Articular chondrocyte of knee joint (primary cell): Measurements from ENCODE around the gene TUBAL3. TPM values are rescaled to one million over a fixed set of nuclear protein-coding genes. Genes with fewer than 3 reads are reported as not detected.

Source experiments
- total RNA-seq: library from RNA; depleted of rRNA; stranded (reverse); fragments of >200 nt; gene quantifications from 2 replicates; pipeline ENCODE4 v1.2.3, GENCODE V29; 2012

The TUBAL3 gene
- total RNA-seq = not detected in 2 replicates

GRCh38 chr10:5404208-5405041 lies at the start of gene TUBAL3:
Gene TUBAL3, minus strand, starts transcription at chr10:5404828. Its CDS starts 36 bp downstream, at chr10:5404792.

GRCh38 chr10:5412277-5412941 lies 7.8 kb upstream of the TUBAL3 start, which contains the start of gene NET1:
Gene NET1, plus strand, starts transcription at chr10:5412557. Its CDS starts 136 bp downstream, at chr10:5412693.

GRCh38 chr10:5364890-5365338 lies 39.7 kb downstream of the TUBAL3 start, which contains the start of gene UCN3:
Gene UCN3, plus strand, starts transcription at chr10:5364966. Its CDS starts 8,755 bp downstream, at chr10:5373721.

Other genes with a start within 250 kb of the TUBAL3 start
- 0.22 TPM in 1 of 2 replicates, not detected in the other for gene AKR1C8, start 219.7 kb downstream of the TUBAL3 start, total RNA-seq
- not detected in 2 replicates for gene AKR1C4, start 208.0 kb downstream of the TUBAL3 start, total RNA-seq
- not detected in 2 replicates for gene UCN3, start 39.9 kb downstream of the TUBAL3 start, total RNA-seq
- 40.5 and 51.0 TPM in 2 replicates for gene NET1, start 7.7 kb upstream of the TUBAL3 start, total RNA-seq
- not detected in 2 replicates for gene CALML5, start 94.7 kb upstream of the TUBAL3 start, total RNA-seq
- not detected in 2 replicates for gene CALML3, start 120.1 kb upstream of the TUBAL3 start, total RNA-seq